ENCODE measurements around the gene PSMD14. TPM values are rescaled to one million over a fixed set of nuclear protein-coding genes. Genes with fewer than 3 reads are reported as not detected.

Gene PSMD14
- total and polyA plus RNA-seq, 2 donors (not counting 1 experiment from before 2014, with no cell fraction given) = 7.4 to 27.0 TPM

DNA sequence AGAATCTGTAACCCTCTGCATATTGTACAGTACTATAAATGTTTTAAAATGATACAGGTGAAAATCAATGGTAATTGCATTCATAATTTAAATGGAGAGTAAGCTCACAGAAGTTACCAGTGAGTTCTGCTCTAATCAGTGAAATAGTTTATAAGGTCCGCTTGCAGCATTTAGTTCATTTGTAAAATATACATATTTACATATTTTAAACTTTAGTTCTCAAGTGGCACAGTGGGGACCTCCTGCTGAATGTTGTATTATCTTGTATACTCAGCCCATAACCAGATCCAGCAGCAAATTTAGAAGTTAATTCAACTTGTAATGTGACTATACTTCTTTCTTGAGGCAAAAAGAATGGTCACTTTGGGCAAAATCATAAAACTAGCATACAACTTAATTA lies 66.2 kb downstream of the PSMD14 start:
- ChIA-PET POLR2A (no interaction called here), CTCF (interaction anchor here (0.7 kb wide), 1 partner anchor 50 kb away, joined by 4 read pairs; no protein-coding TSS in a partner anchor)
- no peak overlapping the region for H3K27ac Mint-ChIP-seq
- H2AFZ ChIP-seq (ENCODE audit: insufficient read depth, low read depth, low read length, poor library complexity, severe bottlenecking) = no peak overlapping the region
- H3K4me1 ChIP-seq (ENCODE audit: control insufficient read depth in 2 of 2, insufficient read depth in 2 of 2, low read length in 2 of 2) = no peaks in the 10 kb centered on the region
- TF ChIP-seq EZH2 (IDR thresholded peaks at IDR 0.05; ENCODE audit: borderline replicate concordance, insufficient read depth, low read depth, low read length, poor library complexity, severe bottlenecking) = no peak
- TF ChIP-seq, protein P1, sequence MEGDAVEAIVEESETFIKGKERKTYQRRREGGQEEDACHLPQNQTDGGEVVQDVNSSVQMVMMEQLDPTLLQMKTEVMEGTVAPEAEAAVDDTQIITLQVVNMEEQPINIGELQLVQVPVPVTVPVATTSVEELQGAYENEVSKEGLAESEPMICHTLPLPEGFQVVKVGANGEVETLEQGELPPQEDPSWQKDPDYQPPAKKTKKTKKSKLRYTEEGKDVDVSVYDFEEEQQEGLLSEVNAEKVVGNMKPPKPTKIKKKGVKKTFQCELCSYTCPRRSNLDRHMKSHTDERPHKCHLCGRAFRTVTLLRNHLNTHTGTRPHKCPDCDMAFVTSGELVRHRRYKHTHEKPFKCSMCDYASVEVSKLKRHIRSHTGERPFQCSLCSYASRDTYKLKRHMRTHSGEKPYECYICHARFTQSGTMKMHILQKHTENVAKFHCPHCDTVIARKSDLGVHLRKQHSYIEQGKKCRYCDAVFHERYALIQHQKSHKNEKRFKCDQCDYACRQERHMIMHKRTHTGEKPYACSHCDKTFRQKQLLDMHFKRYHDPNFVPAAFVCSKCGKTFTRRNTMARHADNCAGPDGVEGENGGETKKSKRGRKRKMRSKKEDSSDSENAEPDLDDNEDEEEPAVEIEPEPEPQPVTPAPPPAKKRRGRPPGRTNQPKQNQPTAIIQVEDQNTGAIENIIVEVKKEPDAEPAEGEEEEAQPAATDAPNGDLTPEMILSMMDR (IDR thresholded peaks at IDR 0.05) = no peak
- no peaks in the 10 kb centered on the region for H3K27me3 ChIP-seq (replicated peaks in 1 of 4; ENCODE audit: control extremely low read depth in 1 of 4, control insufficient read depth in 3 of 4, insufficient read depth in 4 of 4, low read length in 3 of 4)
- H3K4me1 Mint-ChIP-seq = no peaks in the 10 kb centered on the region
- H3K4me3 Mint-ChIP-seq = no peak overlapping the region
- WGBS (ENCODE audit: insufficient coverage) = no CpG with 5 or more reads among the region's 1 CpG
- peaks cover 8 to 21% of the 10 kb centered on the region in 2 experiments for H3K36me3 ChIP-seq (replicated peaks in 1 of 2; ENCODE audit: control extremely low read depth in 1 of 2, control insufficient read depth in 1 of 2, extremely low read depth in 1 of 2, insufficient read depth in 2 of 2, low read length in 1 of 2)
- no peak overlapping the region for H3K4me3 ChIP-seq (ENCODE audit: control extremely low read depth in 1 of 5, extremely low read depth in 1 of 5, insufficient read depth in 1 of 5, low read depth in 2 of 5, low read length in 4 of 5)
- H3K9ac ChIP-seq (ENCODE audit: low read length) = no peak overlapping the region
- no peak overlapping the region for H3K4me2 ChIP-seq (replicated peaks; ENCODE audit: low read depth, low read length, poor library complexity, severe bottlenecking)
- no peaks in the 10 kb centered on the region for H3K79me2 ChIP-seq (ENCODE audit: control insufficient read depth, insufficient read depth, low read length)
- H3K27me3 Mint-ChIP-seq = no peaks in the 10 kb centered on the region
- DNase-seq = no peak
- no peak for ATAC-seq (ENCODE audit: low read depth)
- H4K20me1 ChIP-seq (ENCODE audit: control insufficient read depth, insufficient read depth, low read length, poor library complexity, severe bottlenecking) = no peaks in the 10 kb centered on the region
- H3K9me3 Mint-ChIP-seq (ENCODE audit: insufficient read depth) = no peaks in the 10 kb centered on the region
- H3K27ac ChIP-seq (ENCODE audit: low read length in 2 of 2) = no peak overlapping the region
- intact Hi-C loops (cut with micrococcal nuclease) = no loop called here
- H3K9me3 ChIP-seq (ENCODE audit: control extremely low read depth in 1 of 3, control insufficient read depth in 2 of 3, insufficient read depth in 1 of 3, low read length in 2 of 3) = no peaks in the 10 kb centered on the region

DNA sequence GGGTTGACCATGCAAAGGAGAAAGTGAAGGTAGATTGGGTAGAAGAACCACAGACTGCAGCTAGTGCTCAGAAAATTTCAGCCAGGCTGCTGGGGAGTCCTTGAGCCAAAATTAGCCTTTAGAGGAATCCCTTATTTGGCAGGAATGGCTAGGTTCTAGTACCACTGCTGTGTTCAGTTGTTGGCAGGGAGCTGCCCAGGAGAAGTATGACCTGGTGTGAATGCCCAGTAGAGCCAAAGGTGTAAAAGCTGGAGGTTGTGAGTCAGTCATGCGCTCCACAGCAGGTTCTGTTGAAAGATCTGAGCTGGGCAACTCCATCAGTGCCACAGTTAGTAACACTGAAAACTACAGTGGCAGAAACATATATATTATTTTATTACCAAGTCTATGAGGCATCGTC lies 71.5 kb downstream of the PSMD14 start:
- Mint-ChIP-seq H3K4me1 (peaks cover 5% of the 10 kb centered on the region), H3K27ac (no peak overlapping the region), H3K9me3 (ENCODE audit: insufficient read depth) (no peaks in the 10 kb centered on the region), H3K27me3 (no peaks in the 10 kb centered on the region), H3K4me3 (no peak overlapping the region)
- H3K79me2 ChIP-seq (ENCODE audit: control insufficient read depth, insufficient read depth, low read length) = no peaks in the 10 kb centered on the region
- TF ChIP-seq, protein P1 (IDR thresholded peaks at IDR 0.05) = no peak
- TF ChIP-seq EZH2 (IDR thresholded peaks at IDR 0.05; ENCODE audit: borderline replicate concordance, insufficient read depth, low read depth, low read length, poor library complexity, severe bottlenecking) = no peak
- WGBS (ENCODE audit: insufficient coverage) = no CpG with 5 or more reads among the region's 2 CpGs
- ATAC-seq (ENCODE audit: low read depth) = no peak
- peaks cover 3 to 5% of the 10 kb centered on the region in 2 experiments for H3K36me3 ChIP-seq (replicated peaks in 1 of 2; ENCODE audit: control extremely low read depth in 1 of 2, control insufficient read depth in 1 of 2, extremely low read depth in 1 of 2, insufficient read depth in 2 of 2, low read length in 1 of 2)
- H2AFZ ChIP-seq (ENCODE audit: insufficient read depth, low read depth, low read length, poor library complexity, severe bottlenecking) = no peak overlapping the region
- H3K27ac ChIP-seq (ENCODE audit: low read length in 2 of 2) = no peak overlapping the region
- no peak for DNase-seq
- H3K9me3 ChIP-seq (ENCODE audit: control extremely low read depth in 1 of 3, control insufficient read depth in 2 of 3, insufficient read depth in 1 of 3, low read length in 2 of 3) = no peaks in the 10 kb centered on the region
- H3K4me3 ChIP-seq (ENCODE audit: control extremely low read depth in 1 of 5, extremely low read depth in 1 of 5, insufficient read depth in 1 of 5, low read depth in 2 of 5, low read length in 4 of 5) = no peak overlapping the region
- H3K9ac ChIP-seq (ENCODE audit: low read length) = no peak overlapping the region
- H3K4me1 ChIP-seq (ENCODE audit: control insufficient read depth in 2 of 2, insufficient read depth in 2 of 2, low read length in 2 of 2) = no peaks in the 10 kb centered on the region
- no peak overlapping the region for H3K4me2 ChIP-seq (replicated peaks; ENCODE audit: low read depth, low read length, poor library complexity, severe bottlenecking)
- intact Hi-C loops (cut with micrococcal nuclease) = no loop called here
- H3K27me3 ChIP-seq (replicated peaks in 1 of 4; ENCODE audit: control extremely low read depth in 1 of 4, control insufficient read depth in 3 of 4, insufficient read depth in 4 of 4, low read length in 3 of 4) = no peaks in the 10 kb centered on the region
- H4K20me1 ChIP-seq (ENCODE audit: control insufficient read depth, insufficient read depth, low read length, poor library complexity, severe bottlenecking) = no peaks in the 10 kb centered on the region
- ChIA-PET CTCF (no interaction called here), POLR2A (no interaction called here)

Data from B cell (primary cell).